Caco-2 (cell line): ENCODE data around the gene EFCAB3. TPM values are rescaled to one million over a fixed set of nuclear protein-coding genes. Genes with fewer than 3 reads are reported as not detected.

Experiments
- total RNA-seq: library from RNA; stranded (reverse); gene quantifications from 2 replicates; pipeline ENCODE4 v1.2.3, GENCODE V29; 2022

Gene EFCAB3
- total RNA-seq, 1 experiment from 2014 or later: not detected

Other genes starting within 250 kb of the EFCAB3 start
- gene METTL2A, start 43.3 kb downstream of the EFCAB3 start, total RNA-seq: 29.6 and 31.4 TPM in 2 replicates
- gene TLK2, start 98.3 kb downstream of the EFCAB3 start, total RNA-seq: 60.4 and 68.8 TPM in 2 replicates
- 5.7 and 7.0 TPM in 2 replicates for gene MRC2, start 247.1 kb downstream of the EFCAB3 start, total RNA-seq